GM12865 (cell line): ENCODE results near the gene TSC1.

Experiments
- DNase-seq: peaks from one replicate; pipeline ENCODE4 v3.0.0; 2010; ENCODE audit warnings: low read depth
- H3K4me3 ChIP-seq: 2 replicates; pipeline ENCODE4 v1.5.1; 2011; ENCODE audit warnings: mild to moderate bottlenecking, low read depth, low read length, control low read depth
- CTCF ChIP-seq: IDR thresholded peaks from 2 replicates; pipeline ENCODE4 v1.5.1; 2011; ENCODE audit warnings: low read length, control low read depth, low read depth, inconsistent platforms; ENCODE audit not compliant: insufficient read depth; ENCODE audit errors: missing control alignments

TSC1 gene

GRCh38 chr9:132919614-132920268 lies 24.7 kb downstream of the TSC1 start:
- DNase-seq: no peak
- H3K4me3 ChIP-seq: no peak overlapping the region
- TF ChIP-seq CTCF: no peak

- no peak for DNase-seq
- no peak overlapping the region for H3K4me3 ChIP-seq
- no peak for TF ChIP-seq CTCF
Observed at GRCh38 chr9:132914924-132915323, 29.5 kb downstream of the TSC1 start.

- no peak for TF ChIP-seq CTCF
- no peak for DNase-seq
- H3K4me3 ChIP-seq: no peak overlapping the region
Observed at GRCh38 chr9:132912131-132912530, 32.3 kb downstream of the TSC1 start.

- no peak for TF ChIP-seq CTCF
- DNase-seq: no peak
- no peak overlapping the region for H3K4me3 ChIP-seq
Observed at GRCh38 chr9:132910376-132910775, 34.0 kb downstream of the TSC1 start.

GRCh38 chr9:132909311-132909710 lies 35.1 kb downstream of the TSC1 start:
- no peak overlapping the region for H3K4me3 ChIP-seq
- DNase-seq: no peak
- no peak for TF ChIP-seq CTCF

GRCh38 chr9:132908635-132909034 lies 35.8 kb downstream of the TSC1 start:
- H3K4me3 ChIP-seq: no peak overlapping the region
- no peak for TF ChIP-seq CTCF
- DNase-seq: no peak

- no peak for DNase-seq
- TF ChIP-seq CTCF: no peak
- H3K4me3 ChIP-seq: no peak overlapping the region
Observed at GRCh38 chr9:132905726-132906125, 38.7 kb downstream of the TSC1 start.
